HCT116 (cell line): ENCODE results near the gene SURF6.

Experiments used
- CEBPB ChIP-seq: IDR thresholded peaks from 2 replicates; pipeline ENCODE4 v1.6.1; 2012; ENCODE audit warnings: low read depth
- EZH2 ChIP-seq: fragments of 200-600 bp; sonication (generic); IDR thresholded peaks from 2 replicates; pipeline ENCODE4 v1.6.1; 2017; ENCODE audit warnings: antibody characterized with exemption, mixed run types
- EZH2phosphoT487 ChIP-seq: fragments of 200-600 bp; IDR thresholded peaks from 2 replicates; pipeline ENCODE4 v1.6.1; 2018; ENCODE audit warnings: antibody characterized with exemption, borderline replicate concordance
- FOSL1 ChIP-seq: IDR thresholded peaks from 2 replicates; pipeline ENCODE4 v1.6.1; 2012; ENCODE audit warnings: low read depth
- JUND ChIP-seq: IDR thresholded peaks from 2 replicates; pipeline ENCODE4 v1.6.1; 2012
- MAX ChIP-seq: IDR thresholded peaks from 2 replicates; pipeline ENCODE4 v1.6.1; 2012
- POLR2A ChIP-seq: IDR thresholded peaks from 2 replicates; pipeline ENCODE4 v1.7.0; 2011; ENCODE audit warnings: borderline replicate concordance; ENCODE audit not compliant: insufficient read depth, insufficient read length; ENCODE audit errors: extremely low read depth
- POLR2AphosphoS5 ChIP-seq: IDR thresholded peaks from 2 replicates; pipeline ENCODE4 v1.6.1; 2011; ENCODE audit warnings: mild to moderate bottlenecking, low read depth, low read length, moderate library complexity
- RAD21 ChIP-seq: IDR thresholded peaks from 2 replicates; pipeline ENCODE4 v1.6.1; 2012; ENCODE audit warnings: low read depth, mild to moderate bottlenecking
- ZNF274 ChIP-seq: fragments of 200-500 bp; sonication (Bioruptor generic); IDR thresholded peaks from 2 replicates; pipeline ENCODE4 v1.6.1; 2014; ENCODE audit warnings: mild to moderate bottlenecking, low read depth, low read length, inconsistent platforms
- TF ChIP-seq, protein P1 (sequence below), 3 experiments: fragments of 200-600 bp in 1 of 3; sonication (generic) in 1 of 3; IDR thresholded peaks in 2 of 3; conservative IDR thresholded peaks in 1 of 3; 2 replicates each; pipeline ENCODE4 v1.5.1; 2012 to 2017; ENCODE audit warnings: low read depth in 2 of 3, low read length in 2 of 3, antibody characterized with exemption in 1 of 3, borderline replicate concordance in 1 of 3, control low read depth in 1 of 3, mild to moderate bottlenecking in 1 of 3, mixed read lengths in 1 of 3, mixed run types in 1 of 3, moderate library complexity in 1 of 3; ENCODE audit not compliant: insufficient read depth in 1 of 3
- TF ChIP-seq, protein P2 (sequence below): IDR thresholded peaks from 2 replicates; pipeline ENCODE4 v1.6.1; 2012; ENCODE audit warnings: low read depth

DNA sequence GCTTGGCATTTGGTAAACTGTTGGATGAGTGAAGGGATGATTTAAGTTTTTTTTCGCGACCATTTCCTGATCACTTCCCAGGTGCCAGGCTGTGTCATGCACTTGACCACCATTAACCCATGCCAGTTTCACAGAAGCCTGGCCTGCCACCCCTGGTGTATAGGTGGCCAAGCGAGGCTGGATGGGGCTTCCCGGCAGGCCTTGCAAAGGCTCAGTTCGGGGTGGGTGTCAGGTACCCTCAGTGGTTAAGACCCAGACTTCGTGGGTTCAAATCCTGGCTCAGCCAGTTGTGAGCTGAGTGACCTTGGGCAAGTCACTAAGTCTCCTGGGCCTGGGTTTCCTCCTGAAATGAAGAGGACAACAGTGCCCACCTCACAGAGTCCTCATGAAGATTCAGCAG, 9.6 kb upstream of the SURF6 start:
- TF ChIP-seq EZH2 (no peak), CEBPB (no peak), RAD21 (no peak), ZNF274 (no peak), POLR2A (no peak), FOSL1 (no peak), POLR2AphosphoS5 (no peak), EZH2phosphoT487 (no peak), JUND (no peak), MAX (no peak)
- TF ChIP-seq, protein P1, sequence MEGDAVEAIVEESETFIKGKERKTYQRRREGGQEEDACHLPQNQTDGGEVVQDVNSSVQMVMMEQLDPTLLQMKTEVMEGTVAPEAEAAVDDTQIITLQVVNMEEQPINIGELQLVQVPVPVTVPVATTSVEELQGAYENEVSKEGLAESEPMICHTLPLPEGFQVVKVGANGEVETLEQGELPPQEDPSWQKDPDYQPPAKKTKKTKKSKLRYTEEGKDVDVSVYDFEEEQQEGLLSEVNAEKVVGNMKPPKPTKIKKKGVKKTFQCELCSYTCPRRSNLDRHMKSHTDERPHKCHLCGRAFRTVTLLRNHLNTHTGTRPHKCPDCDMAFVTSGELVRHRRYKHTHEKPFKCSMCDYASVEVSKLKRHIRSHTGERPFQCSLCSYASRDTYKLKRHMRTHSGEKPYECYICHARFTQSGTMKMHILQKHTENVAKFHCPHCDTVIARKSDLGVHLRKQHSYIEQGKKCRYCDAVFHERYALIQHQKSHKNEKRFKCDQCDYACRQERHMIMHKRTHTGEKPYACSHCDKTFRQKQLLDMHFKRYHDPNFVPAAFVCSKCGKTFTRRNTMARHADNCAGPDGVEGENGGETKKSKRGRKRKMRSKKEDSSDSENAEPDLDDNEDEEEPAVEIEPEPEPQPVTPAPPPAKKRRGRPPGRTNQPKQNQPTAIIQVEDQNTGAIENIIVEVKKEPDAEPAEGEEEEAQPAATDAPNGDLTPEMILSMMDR (IDR thresholded peaks at IDR 0.05 in 2 of 3, conservative IDR thresholded peaks at IDR 0.05 in 1 of 3; ENCODE audit: borderline replicate concordance in 1 of 3, insufficient read depth in 1 of 3, low read depth in 2 of 3, low read length in 2 of 3) = no peak
- TF ChIP-seq, protein P2, sequence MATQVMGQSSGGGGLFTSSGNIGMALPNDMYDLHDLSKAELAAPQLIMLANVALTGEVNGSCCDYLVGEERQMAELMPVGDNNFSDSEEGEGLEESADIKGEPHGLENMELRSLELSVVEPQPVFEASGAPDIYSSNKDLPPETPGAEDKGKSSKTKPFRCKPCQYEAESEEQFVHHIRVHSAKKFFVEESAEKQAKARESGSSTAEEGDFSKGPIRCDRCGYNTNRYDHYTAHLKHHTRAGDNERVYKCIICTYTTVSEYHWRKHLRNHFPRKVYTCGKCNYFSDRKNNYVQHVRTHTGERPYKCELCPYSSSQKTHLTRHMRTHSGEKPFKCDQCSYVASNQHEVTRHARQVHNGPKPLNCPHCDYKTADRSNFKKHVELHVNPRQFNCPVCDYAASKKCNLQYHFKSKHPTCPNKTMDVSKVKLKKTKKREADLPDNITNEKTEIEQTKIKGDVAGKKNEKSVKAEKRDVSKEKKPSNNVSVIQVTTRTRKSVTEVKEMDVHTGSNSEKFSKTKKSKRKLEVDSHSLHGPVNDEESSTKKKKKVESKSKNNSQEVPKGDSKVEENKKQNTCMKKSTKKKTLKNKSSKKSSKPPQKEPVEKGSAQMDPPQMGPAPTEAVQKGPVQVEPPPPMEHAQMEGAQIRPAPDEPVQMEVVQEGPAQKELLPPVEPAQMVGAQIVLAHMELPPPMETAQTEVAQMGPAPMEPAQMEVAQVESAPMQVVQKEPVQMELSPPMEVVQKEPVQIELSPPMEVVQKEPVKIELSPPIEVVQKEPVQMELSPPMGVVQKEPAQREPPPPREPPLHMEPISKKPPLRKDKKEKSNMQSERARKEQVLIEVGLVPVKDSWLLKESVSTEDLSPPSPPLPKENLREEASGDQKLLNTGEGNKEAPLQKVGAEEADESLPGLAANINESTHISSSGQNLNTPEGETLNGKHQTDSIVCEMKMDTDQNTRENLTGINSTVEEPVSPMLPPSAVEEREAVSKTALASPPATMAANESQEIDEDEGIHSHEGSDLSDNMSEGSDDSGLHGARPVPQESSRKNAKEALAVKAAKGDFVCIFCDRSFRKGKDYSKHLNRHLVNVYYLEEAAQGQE = no peak
